ENCODE measurements around the gene TBK1. TPM values are rescaled to one million over a fixed set of nuclear protein-coding genes. Genes with fewer than 3 reads are reported as not detected.

Gene TBK1
- total RNA-seq, 2 experiments from 2014 or later: 14.0 to 15.5 TPM

DNA sequence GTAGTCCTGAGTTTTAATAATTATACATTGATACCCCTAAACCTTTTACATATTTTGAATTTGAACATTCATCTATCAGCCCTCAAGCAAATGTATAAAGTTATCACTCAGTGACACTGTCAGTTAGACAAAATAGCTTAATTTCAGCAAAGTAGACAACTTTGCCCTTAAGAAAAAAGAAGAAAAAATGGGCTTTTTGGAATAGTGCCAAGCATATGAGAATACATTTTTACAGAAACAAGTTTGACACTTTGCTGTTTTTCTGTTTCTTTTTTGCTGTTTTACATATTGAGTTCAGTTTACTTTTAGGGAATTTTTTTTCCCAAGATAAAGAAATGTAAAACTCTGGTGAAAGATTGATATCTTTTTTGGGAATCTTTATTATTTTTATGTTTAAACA is 14.3 kb downstream of the TBK1 start:
- Mint-ChIP-seq H3K4me1 (ENCODE audit: low read depth) (no peaks in the 10 kb centered on the region), H3K4me3 (no peak overlapping the region), H3K27ac (no peak overlapping the region), H3K9me3 (no peaks in the 10 kb centered on the region), H3K27me3 (no peaks in the 10 kb centered on the region), H3K36me3 (ENCODE audit: low read depth) (peaks cover 35% of the 10 kb centered on the region)
- ATAC-seq (no peak), DNase-seq (no peak)
- TF ChIP-seq, protein P1, sequence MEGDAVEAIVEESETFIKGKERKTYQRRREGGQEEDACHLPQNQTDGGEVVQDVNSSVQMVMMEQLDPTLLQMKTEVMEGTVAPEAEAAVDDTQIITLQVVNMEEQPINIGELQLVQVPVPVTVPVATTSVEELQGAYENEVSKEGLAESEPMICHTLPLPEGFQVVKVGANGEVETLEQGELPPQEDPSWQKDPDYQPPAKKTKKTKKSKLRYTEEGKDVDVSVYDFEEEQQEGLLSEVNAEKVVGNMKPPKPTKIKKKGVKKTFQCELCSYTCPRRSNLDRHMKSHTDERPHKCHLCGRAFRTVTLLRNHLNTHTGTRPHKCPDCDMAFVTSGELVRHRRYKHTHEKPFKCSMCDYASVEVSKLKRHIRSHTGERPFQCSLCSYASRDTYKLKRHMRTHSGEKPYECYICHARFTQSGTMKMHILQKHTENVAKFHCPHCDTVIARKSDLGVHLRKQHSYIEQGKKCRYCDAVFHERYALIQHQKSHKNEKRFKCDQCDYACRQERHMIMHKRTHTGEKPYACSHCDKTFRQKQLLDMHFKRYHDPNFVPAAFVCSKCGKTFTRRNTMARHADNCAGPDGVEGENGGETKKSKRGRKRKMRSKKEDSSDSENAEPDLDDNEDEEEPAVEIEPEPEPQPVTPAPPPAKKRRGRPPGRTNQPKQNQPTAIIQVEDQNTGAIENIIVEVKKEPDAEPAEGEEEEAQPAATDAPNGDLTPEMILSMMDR (IDR thresholded peaks at IDR 0.05): no peak
- intact Hi-C loops (cut with micrococcal nuclease): no loop called here
- ChIA-PET CTCF (interaction anchor here (1.1 kb wide), 1 partner anchor 30 kb away, joined by 3 read pairs; no protein-coding TSS in a partner anchor), POLR2A (no interaction called here)

DNA sequence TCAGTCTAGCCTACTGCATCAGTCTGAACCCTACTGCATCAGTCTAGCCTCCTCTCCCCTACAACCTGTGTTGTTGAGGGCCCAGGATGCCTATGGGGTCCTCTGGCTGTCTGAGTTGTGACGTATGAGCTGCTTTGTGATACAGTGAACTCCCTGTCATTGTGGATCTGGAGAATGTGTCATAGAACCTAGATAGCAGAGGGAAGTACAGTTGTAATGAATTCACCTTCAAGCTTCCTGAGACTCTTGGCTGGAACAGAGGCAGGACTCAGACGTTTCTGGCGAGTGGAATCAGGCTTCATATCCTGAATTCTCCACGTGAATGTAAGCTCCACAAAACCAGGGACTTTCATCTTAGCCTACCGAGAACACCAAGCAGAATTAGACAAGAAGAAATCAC is 17.0 kb downstream of the TBK1 start:
- TF ChIP-seq, protein P1 (IDR thresholded peaks at IDR 0.05): no peak
- DNase-seq (no peak), ATAC-seq (no peak)
- intact Hi-C loops (cut with micrococcal nuclease): no loop called here
- H3K27me3 Mint-ChIP-seq: no peaks in the 10 kb centered on the region
- ChIA-PET POLR2A (interaction anchor here (0.5 to 1.2 kb wide), 3 partner anchors 8 to 45 kb away, joined by 3 to 4 read pairs (median 3); no protein-coding TSS in a partner anchor), CTCF (interaction anchor here (1.1 kb wide), 1 partner anchor 38 kb away, joined by 3 read pairs; no protein-coding TSS in a partner anchor)
- H3K4me1 Mint-ChIP-seq (ENCODE audit: low read depth): no peaks in the 10 kb centered on the region
- H3K4me3 Mint-ChIP-seq: no peak overlapping the region
- H3K27ac Mint-ChIP-seq: no peak overlapping the region
- H3K9me3 Mint-ChIP-seq: no peaks in the 10 kb centered on the region
- peaks cover 39% of the 10 kb centered on the region for H3K36me3 Mint-ChIP-seq (ENCODE audit: low read depth)

DNA sequence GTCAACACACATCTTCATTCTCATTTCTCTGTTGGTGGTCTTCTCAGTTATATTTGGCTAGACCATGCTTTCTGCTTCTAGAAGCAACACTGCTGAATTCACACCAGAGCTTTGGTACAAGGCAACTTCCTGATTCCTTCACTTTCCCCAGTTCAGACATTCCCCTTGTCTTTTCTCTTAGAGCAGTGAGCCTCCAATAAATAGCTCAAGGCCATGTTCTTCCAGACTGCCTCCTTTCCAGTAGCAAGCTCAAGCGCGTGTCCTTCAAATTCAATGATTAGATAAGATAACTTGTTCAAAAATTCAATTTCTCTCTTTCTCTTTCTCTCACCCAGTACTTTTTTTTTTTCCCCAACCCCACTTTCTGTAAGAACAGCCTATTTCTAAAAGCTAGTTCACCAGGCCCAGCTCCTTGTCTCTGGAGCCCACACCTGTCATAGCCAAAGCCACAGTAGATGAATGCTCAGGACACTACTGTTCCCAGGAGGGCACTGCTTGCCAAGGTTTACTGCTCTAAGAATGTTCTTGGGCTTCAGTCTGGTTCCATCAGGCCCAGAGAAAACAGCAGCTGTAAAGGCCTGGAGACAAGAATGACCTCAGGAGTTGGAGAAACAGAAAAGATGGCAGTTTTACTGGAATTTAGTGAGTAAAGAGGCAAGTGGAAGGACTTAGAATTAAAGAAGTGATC is 17.7 kb downstream of the TBK1 start:
- POLR2A ChIA-PET: interaction anchor here (0.5 to 1.2 kb wide), 3 partner anchors 9 to 46 kb away, joined by 3 to 4 read pairs (median 3); no protein-coding TSS in a partner anchor
- Mint-ChIP-seq H3K4me3 (no peak overlapping the region), H3K27ac (no peak overlapping the region), H3K4me1 (ENCODE audit: low read depth) (no peaks in the 10 kb centered on the region), H3K36me3 (ENCODE audit: low read depth) (peaks cover 40% of the 10 kb centered on the region), H3K27me3 (no peaks in the 10 kb centered on the region), H3K9me3 (no peaks in the 10 kb centered on the region)
- DNase-seq (no peak), ATAC-seq (no peak)
- TF ChIP-seq, protein P1 (IDR thresholded peaks at IDR 0.05): no peak
- CTCF ChIA-PET: interaction anchor here (1.1 to 2.5 kb wide), 2 partner anchors 39 to 80 kb away, joined by 3 to 8 read pairs; no protein-coding TSS in a partner anchor
- intact Hi-C loops (cut with micrococcal nuclease): no loop called here

DNA sequence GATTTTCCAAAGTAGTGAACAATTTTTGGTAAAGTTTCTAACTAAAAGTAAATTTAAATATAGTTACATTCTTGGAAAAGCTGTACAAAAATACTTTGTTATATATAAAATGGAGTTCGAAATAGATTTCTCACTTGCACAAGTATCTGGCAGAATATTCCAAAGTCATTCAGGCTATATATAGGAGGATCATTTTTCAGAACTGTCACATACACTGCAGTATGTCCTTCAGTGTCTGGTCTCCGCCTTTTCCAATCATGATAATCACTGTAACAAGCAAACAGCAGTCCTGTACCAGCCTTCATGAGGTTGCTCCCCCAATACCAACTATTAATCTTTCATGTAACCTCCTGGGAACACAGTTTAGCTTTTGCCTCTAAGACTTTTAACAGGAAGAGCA is 18.6 kb downstream of the TBK1 start:
- ChIA-PET POLR2A (no interaction called here), CTCF (interaction anchor here (1.2 to 2.5 kb wide), 2 partner anchors 14 to 79 kb away, joined by 3 to 8 read pairs; no protein-coding TSS in a partner anchor)
- intact Hi-C loops (cut with micrococcal nuclease): no loop called here
- Mint-ChIP-seq H3K9me3 (peaks cover 2% of the 10 kb centered on the region), H3K27me3 (no peaks in the 10 kb centered on the region), H3K27ac (no peak overlapping the region), H3K36me3 (ENCODE audit: low read depth) (peaks cover 43% of the 10 kb centered on the region), H3K4me3 (no peak overlapping the region), H3K4me1 (ENCODE audit: low read depth) (no peaks in the 10 kb centered on the region)
- TF ChIP-seq, protein P1 (IDR thresholded peaks at IDR 0.05): no peak
- no peak for DNase-seq
- ATAC-seq: no peak

DNA sequence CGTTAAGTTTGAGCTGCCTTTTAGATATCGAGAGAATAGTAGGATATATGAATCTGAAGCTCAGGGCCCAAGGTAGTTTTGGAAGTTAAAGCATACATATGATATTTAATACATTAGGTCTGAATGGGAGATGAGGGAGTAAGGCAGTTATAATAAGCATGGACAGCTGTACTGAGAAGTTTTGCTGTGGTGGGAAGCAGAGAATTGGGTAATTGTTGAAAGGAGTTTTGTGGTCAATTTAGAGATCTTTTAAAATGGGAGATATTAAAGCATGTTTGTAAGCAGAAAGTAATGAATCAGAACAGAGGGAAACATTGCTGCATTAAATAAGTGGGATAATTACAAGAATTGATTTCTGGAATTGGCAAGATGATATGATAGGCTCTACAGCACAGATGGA is 21.3 kb downstream of the TBK1 start:
- Mint-ChIP-seq H3K27me3 (no peaks in the 10 kb centered on the region), H3K27ac (no peak overlapping the region), H3K36me3 (ENCODE audit: low read depth) (peaks cover 53% of the 10 kb centered on the region), H3K4me1 (ENCODE audit: low read depth) (no peaks in the 10 kb centered on the region), H3K4me3 (no peak overlapping the region), H3K9me3 (peaks cover 4% of the 10 kb centered on the region)
- intact Hi-C loops (cut with micrococcal nuclease): no loop called here
- ChIA-PET CTCF (interaction anchor here (1.0 kb wide), 1 partner anchor 76 kb away, joined by 3 read pairs; no protein-coding TSS in a partner anchor), POLR2A (no interaction called here)
- TF ChIP-seq, protein P1 (IDR thresholded peaks at IDR 0.05): no peak
- ATAC-seq (no peak), DNase-seq (no peak)
